ENCODE measurements around the gene ARHGAP27.
A peak's percentile ranks its signal among the peaks of the same experiment; 100 is the strongest.

The ARHGAP27 gene

GRCh38 chr17:45440161-45440778 lies 7.6 kb upstream of the ARHGAP27 start:
- Mint-ChIP-seq H3K9me3 (no peaks in the 10 kb centered on the region), H3K27ac (no peak overlapping the region), H3K4me3 (peak overlapping the region; percentile 7 to 59), H3K27me3 (no peaks in the 10 kb centered on the region), H3K4me1 (peaks cover 38% of the 10 kb centered on the region)
- DNase-seq (no peak), ATAC-seq (no peak)

- Mint-ChIP-seq H3K4me1 (peaks cover 34% of the 10 kb centered on the region), H3K27me3 (no peaks in the 10 kb centered on the region), H3K9me3 (no peaks in the 10 kb centered on the region), H3K4me3 (no peak overlapping the region), H3K27ac (no peak overlapping the region)
- DNase-seq: no peak
- ATAC-seq: no peak
Measured at GRCh38 chr17:45438931-45439610, 6.4 kb upstream of the ARHGAP27 start.

GRCh38 chr17:45437465-45438283 lies 5.0 kb upstream of the ARHGAP27 start:
- H3K27ac Mint-ChIP-seq: no peak overlapping the region

GRCh38 chr17:45436625-45437464 lies 4.2 kb upstream of the ARHGAP27 start:
- H3K27ac Mint-ChIP-seq: no peak overlapping the region
- H3K4me1 Mint-ChIP-seq: peaks cover 35% of the 10 kb centered on the region

More at GRCh38 chr17:45437465-45438283, 5.0 kb upstream of the ARHGAP27 start:
- ATAC-seq (no peak), DNase-seq (no peak)
- no peak overlapping the region for H3K4me3 Mint-ChIP-seq
- H3K4me1 Mint-ChIP-seq: peaks cover 42% of the 10 kb centered on the region
- H3K27me3 Mint-ChIP-seq: no peaks in the 10 kb centered on the region
- H3K9me3 Mint-ChIP-seq: no peaks in the 10 kb centered on the region

GRCh38 chr17:45436161-45436560 lies 3.5 kb upstream of the ARHGAP27 start:
- Mint-ChIP-seq H3K27ac (no peak overlapping the region), H3K4me1 (peaks cover 34% of the 10 kb centered on the region), H3K27me3 (no peaks in the 10 kb centered on the region), H3K9me3 (no peaks in the 10 kb centered on the region), H3K4me3 (no peak overlapping the region)
- DNase-seq: no peak
- ATAC-seq: no peak

More at GRCh38 chr17:45436625-45437464, 4.2 kb upstream of the ARHGAP27 start:
- H3K9me3 Mint-ChIP-seq: no peaks in the 10 kb centered on the region
- H3K27me3 Mint-ChIP-seq: no peaks in the 10 kb centered on the region
- ATAC-seq (no peak), DNase-seq (no peak)
- H3K4me3 Mint-ChIP-seq: no peak overlapping the region

GRCh38 chr17:45435481-45435880 lies 2.8 kb upstream of the ARHGAP27 start:
- no peaks in the 10 kb centered on the region for H3K27me3 Mint-ChIP-seq
- H3K4me3 Mint-ChIP-seq: no peak overlapping the region
- no peaks in the 10 kb centered on the region for H3K9me3 Mint-ChIP-seq
- no peak for ATAC-seq
- H3K27ac Mint-ChIP-seq: no peak overlapping the region
- peaks cover 34% of the 10 kb centered on the region for H3K4me1 Mint-ChIP-seq
- DNase-seq: no peak

- DNase-seq (no peak), ATAC-seq (no peak)
- Mint-ChIP-seq H3K27ac (no peak overlapping the region), H3K4me3 (peak overlapping the region; percentile 59 to 74), H3K9me3 (no peaks in the 10 kb centered on the region), H3K27me3 (peaks cover 10% of the 10 kb centered on the region), H3K4me1 (peaks cover 40% of the 10 kb centered on the region)
Measured at GRCh38 chr17:45433159-45433535, 477 bp upstream of the ARHGAP27 start.

- H3K4me1 Mint-ChIP-seq: peaks cover 49% of the 10 kb centered on the region
Measured at GRCh38 chr17:45431531-45432404, 902 bp downstream of the ARHGAP27 start.

GRCh38 chr17:45430738-45431530 lies 1.7 kb downstream of the ARHGAP27 start:
- Mint-ChIP-seq H3K9me3 (no peaks in the 10 kb centered on the region), H3K27me3 (peaks cover 21% of the 10 kb centered on the region), H3K4me3 (peak overlapping the region; percentile 81 to 97), H3K4me1 (peaks cover 49% of the 10 kb centered on the region), H3K27ac (peak overlapping the region in 1 of 2 donors; percentile 42)
- ATAC-seq (peak; percentile 41), DNase-seq (peak; percentile 39 to 57)

More at GRCh38 chr17:45431531-45432404, 902 bp downstream of the ARHGAP27 start:
- H3K27me3 Mint-ChIP-seq: peaks cover 15% of the 10 kb centered on the region
- DNase-seq (peak; percentile 77 to 80), ATAC-seq (peak; percentile 75)
- peak overlapping the region; percentile 81 to 97 for H3K4me3 Mint-ChIP-seq
- H3K9me3 Mint-ChIP-seq: no peaks in the 10 kb centered on the region
- H3K27ac Mint-ChIP-seq: peak overlapping the region in 1 of 2 donors; percentile 87

- Mint-ChIP-seq H3K27me3 (peaks cover 21% of the 10 kb centered on the region), H3K4me3 (peak overlapping the region; percentile 81 to 97), H3K9me3 (no peaks in the 10 kb centered on the region), H3K4me1 (peaks cover 46% of the 10 kb centered on the region), H3K27ac (no peak overlapping the region)
- DNase-seq (no peak), ATAC-seq (no peak)
Measured at GRCh38 chr17:45430006-45430737, 2.5 kb downstream of the ARHGAP27 start.

GRCh38 chr17:45429339-45430005 lies 3.2 kb downstream of the ARHGAP27 start:
- no peak for DNase-seq
- Mint-ChIP-seq H3K27me3 (peaks cover 21% of the 10 kb centered on the region), H3K4me3 (peak overlapping the region; percentile 71 to 82), H3K27ac (no peak overlapping the region), H3K9me3 (no peaks in the 10 kb centered on the region), H3K4me1 (peaks cover 44% of the 10 kb centered on the region)
- ATAC-seq: peak; percentile 2

GRCh38 chr17:45428931-45429338 lies 3.7 kb downstream of the ARHGAP27 start:
- DNase-seq (no peak), ATAC-seq (no peak)
- Mint-ChIP-seq H3K9me3 (no peaks in the 10 kb centered on the region), H3K27me3 (peaks cover 21% of the 10 kb centered on the region), H3K4me1 (peaks cover 44% of the 10 kb centered on the region), H3K27ac (no peak overlapping the region), H3K4me3 (peak overlapping the region; percentile 71 to 82)

Measured in stimulated activated naive CD8-positive, alpha-beta T cell treated with anti-CD3 and anti-CD28 coated beads, Interleukin-15, amount 100 ng/mL, for 72 hours (primary cell).